H1 (cell line): ENCODE measurements around the gene FCHO1. TPM values are rescaled to one million over a fixed set of nuclear protein-coding genes. Genes with fewer than 3 reads are reported as not detected.

Experiments
- CTCF ChIA-PET: fragments of 300-600 bp; sonication (Branson Sonifier 250); formaldehyde crosslinking; loops from one replicate; lab custom pipeline; 2021; ENCODE audit not compliant: partially characterized antibody; lab: Charles Lee
- POLR2A ChIA-PET: fragments of 300-600 bp; sonication (Branson Sonifier 250); formaldehyde crosslinking; loops from one replicate; lab custom pipeline; 2021; ENCODE audit warnings: inconsistent platforms; ENCODE audit not compliant: partially characterized antibody; lab: Charles Lee
- DNase-seq, 2 experiments: peaks; one replicate each; pipeline versions ENCODE4 v3.0.0 to v3.0.0-alpha.2; 2010 to 2022; ENCODE audit warnings: low spot score in 2 of 2, low read depth in 1 of 2, mixed read lengths in 1 of 2
- FAIRE-seq: peaks from 2 replicates; lab custom pipeline; 2011; peaks lifted over from hg19 to GRCh38; lab: Jason Lieb, UNC
- H2AFZ ChIP-seq: 2 replicates; pipeline ENCODE4 v1.8.1; 2012; ENCODE audit warnings: low read length, inconsistent platforms
- H2AK5ac ChIP-seq: 2 replicates; pipeline ENCODE4 v1.6.1; 2013; ENCODE audit warnings: low read depth, low read length
- H2BK120ac ChIP-seq: replicated peaks from 2 replicates; pipeline ENCODE3; 2013; ENCODE audit warnings: low read depth, low read length, inconsistent platforms
- H2BK12ac ChIP-seq: 2 replicates; pipeline ENCODE4 v1.6.1; 2013; ENCODE audit warnings: low read depth, low read length
- H2BK15ac ChIP-seq: 2 replicates; pipeline ENCODE4 v1.6.1; 2013; ENCODE audit warnings: low read length
- H2BK20ac ChIP-seq: 2 replicates; pipeline ENCODE4 v1.6.1; 2013; ENCODE audit warnings: low read length
- H2BK5ac ChIP-seq: 2 replicates; pipeline ENCODE4 v1.6.1; 2013; ENCODE audit warnings: low read depth, low read length
- H3K14ac ChIP-seq: 2 replicates; pipeline ENCODE4 v1.6.1; 2013; ENCODE audit warnings: inconsistent platforms; ENCODE audit not compliant: insufficient read length
- H3K18ac ChIP-seq: 2 replicates; pipeline ENCODE4 v1.6.1; 2013; ENCODE audit warnings: low read length; ENCODE audit errors: extremely low read depth
- H3K23ac ChIP-seq: 2 replicates; pipeline ENCODE4 v1.6.1; 2013; ENCODE audit warnings: inconsistent platforms; ENCODE audit not compliant: insufficient read length
- H3K23me2 ChIP-seq: 2 replicates; pipeline ENCODE4 v1.6.1; 2013; ENCODE audit warnings: low read depth, low read length
- H3K27ac ChIP-seq: 2 replicates; pipeline ENCODE4 v1.6.1; 2011; ENCODE audit warnings: low read depth, low read length, inconsistent platforms
- H3K27me3 ChIP-seq, 4 experiments: replicated peaks in 1 of 4; 1 replicate in 1 of 4; 2 replicates in 3 of 4; pipeline versions ENCODE4 v1.6.1 to v1.8.1; 2011 to 2013; ENCODE audit warnings: low read length in 3 of 4, mild to moderate bottlenecking in 3 of 4, inconsistent platforms in 2 of 4, mixed read lengths in 2 of 4, moderate library complexity in 1 of 4; ENCODE audit not compliant: control insufficient read depth in 3 of 4, insufficient read depth in 3 of 4; ENCODE audit errors: extremely low read depth in 1 of 4
- H3K36me3 ChIP-seq, 4 experiments: 2 replicates each; pipeline versions ENCODE4 v1.6.1 to v1.8.1; 2011 to 2013; ENCODE audit warnings: mild to moderate bottlenecking in 4 of 4, low read length in 3 of 4, moderate library complexity in 2 of 4, control low read depth in 1 of 4, inconsistent platforms in 1 of 4; ENCODE audit not compliant: insufficient read depth in 4 of 4, control insufficient read depth in 2 of 4
- H3K4ac ChIP-seq: replicated peaks from 2 replicates; pipeline ENCODE3; 2013; ENCODE audit warnings: low read length, low read depth, mixed read lengths, inconsistent platforms; ENCODE audit not compliant: insufficient read length
- H3K4me1 ChIP-seq, 4 experiments: replicated peaks in 1 of 4; 1 replicate in 1 of 4; 2 replicates in 3 of 4; pipeline versions ENCODE4 v1.6.1 to v1.8.1; 2011 to 2013; ENCODE audit warnings: low read length in 3 of 4, inconsistent platforms in 2 of 4, mixed read lengths in 1 of 4; ENCODE audit not compliant: insufficient read depth in 4 of 4, control insufficient read depth in 3 of 4
- H3K4me2 ChIP-seq, 2 experiments: 2 replicates each; pipeline versions ENCODE4 v1.6.1 to v1.8.1; 2011 to 2013; ENCODE audit warnings: low read depth in 2 of 2, low read length in 2 of 2, control low read depth in 1 of 2, inconsistent platforms in 1 of 2, mild to moderate bottlenecking in 1 of 2; ENCODE audit not compliant: insufficient read depth in 1 of 2
- H3K4me3 ChIP-seq, 4 experiments: fragments of 200-600, 300-600 bp in 1 of 4; sonication (generic), shearing (Covaris generic), sonication (Bioruptor Twin) in 1 of 4; 2 replicates each; pipeline versions ENCODE4 v1.5.1 to v1.8.1; 2011 to 2016; ENCODE audit warnings: low read length in 4 of 4, low read depth in 3 of 4, control low read depth in 2 of 4, inconsistent platforms in 2 of 4, mild to moderate bottlenecking in 2 of 4, mixed read lengths in 1 of 4, moderate library complexity in 1 of 4; ENCODE audit not compliant: insufficient read depth in 2 of 4; ENCODE audit errors: extremely low read depth in 1 of 4
- H3K56ac ChIP-seq: replicated peaks from 2 replicates; pipeline ENCODE3; 2013; ENCODE audit warnings: low read depth, mild to moderate bottlenecking, mixed read lengths, low read length, inconsistent platforms; ENCODE audit not compliant: insufficient read length
- H3K79me1 ChIP-seq: 2 replicates; pipeline ENCODE4 v1.6.1; 2013; ENCODE audit warnings: low read depth, low read length, control low read depth
- H3K79me2 ChIP-seq, 2 experiments: 2 replicates each; pipeline versions ENCODE4 v1.6.1 to v1.8.1; 2012 to 2013; ENCODE audit warnings: low read length in 2 of 2, mild to moderate bottlenecking in 2 of 2, inconsistent platforms in 1 of 2; ENCODE audit not compliant: insufficient read depth in 2 of 2, control insufficient read depth in 1 of 2
- H3K9ac ChIP-seq, 4 experiments: replicated peaks in 1 of 4; 1 replicate in 1 of 4; 2 replicates in 3 of 4; pipeline versions ENCODE4 v1.6.1 to v1.8.1; 2011 to 2013; ENCODE audit warnings: low read depth in 3 of 4, low read length in 3 of 4, control low read depth in 2 of 4, mild to moderate bottlenecking in 2 of 4, moderate library complexity in 2 of 4, inconsistent platforms in 1 of 4; ENCODE audit errors: extremely low read depth in 1 of 4
- H3K9me3 ChIP-seq, 2 experiments: 2 replicates each; pipeline versions ENCODE4 v1.6.1 to v1.8.1; 2012 to 2013; ENCODE audit warnings: mild to moderate bottlenecking in 2 of 2, moderate library complexity in 2 of 2, control low read depth in 1 of 2, inconsistent platforms in 1 of 2, low read depth in 1 of 2, low read length in 1 of 2, mixed read lengths in 1 of 2; ENCODE audit not compliant: insufficient read depth in 2 of 2
- H4K20me1 ChIP-seq, 2 experiments: replicated peaks in 1 of 2; 2 replicates each; pipeline versions ENCODE3 to v1.8.1; 2011 to 2013; ENCODE audit warnings: inconsistent platforms in 2 of 2, low read length in 2 of 2, mild to moderate bottlenecking in 1 of 2; ENCODE audit not compliant: insufficient read depth in 2 of 2, control insufficient read depth in 1 of 2
- H4K5ac ChIP-seq: 2 replicates; pipeline ENCODE4 v1.6.1; 2013; ENCODE audit warnings: low read length, low read depth, mixed read lengths, inconsistent platforms; ENCODE audit not compliant: insufficient read length
- H4K8ac ChIP-seq: 2 replicates; pipeline ENCODE4 v1.8.0; 2013; ENCODE audit warnings: mild to moderate bottlenecking, moderate library complexity, low read length, inconsistent platforms; ENCODE audit not compliant: insufficient read depth; ENCODE audit errors: extremely low read depth
- H4K91ac ChIP-seq: replicated peaks from 2 replicates; pipeline ENCODE3; 2013; ENCODE audit warnings: low read length, mixed read lengths, inconsistent platforms; ENCODE audit not compliant: insufficient read length
- JUN ChIP-seq: IDR thresholded peaks from 2 replicates; pipeline ENCODE4 v1.6.1; 2011; ENCODE audit warnings: low read depth, mild to moderate bottlenecking, improper control_type of control experiment, low read length
- whole genome bisulfite sequencing, 2 experiments: shearing (Covaris generic) in 1 of 2; methylation state at CpG; one replicate each; pipeline versions ENCODE4 v1.1.6 to v1.1.7; 2013 to 2015; ENCODE audit warnings: low lambda C conversion rate in 2 of 2, mixed read lengths in 2 of 2, inconsistent platforms in 1 of 2, low coverage in 1 of 2, missing lambda C conversion rate in 1 of 2; ENCODE audit not compliant: insufficient replicate concordance in 2 of 2, insufficient coverage in 1 of 2, insufficient read length in 1 of 2; ENCODE audit errors: extremely low coverage in 1 of 2, missing lambda C conversion rate in 1 of 2; 5-methylcytosine and 5-hydroxymethylcytosine counted together
- polyA plus RNA-seq, 7 experiments: library from polyadenylated mRNA; depleted of rRNA in 3 of 7; stranded (reverse) in 5 of 7; unstranded in 2 of 7; fragments of >200 nt in 5 of 7; fragments of 200-250 nt in 2 of 7; gene quantifications; 1 replicate in 5 of 7; 2 replicates in 1 of 7; 4 replicates in 1 of 7; pipeline versions ENCODE4 v1.2.1 to v1.2.3, GENCODE V29; 2011 to 2013; ENCODE audit warnings: missing spikeins in 2 of 7, mixed read lengths in 2 of 7
- total RNA-seq: library from RNA; stranded (reverse); fragmentation: NEBNext Ultra II Directional; extraction: Animal tissue kit (Norgen Biotek cat#: 25700); gene quantifications from 2 replicates; pipeline ENCODE4 v1.2.1, GENCODE V29; 2021

The FCHO1 gene
- total and polyA plus RNA-seq, 2 of the 8 experiments (the other 6 are each of a cell fraction or from before 2014, with no cell fraction given) = 13.0 to 25.9 TPM

GRCh38 chr19:17726964-17727773 lies 24.1 kb upstream of the FCHO1 start:
- no peak overlapping the region for H4K5ac ChIP-seq
- no peak overlapping the region for H2BK15ac ChIP-seq
- no peak overlapping the region for H3K4me2 ChIP-seq
- ChIA-PET CTCF (interaction anchor here (0.5 to 6.8 kb wide), 6 partner anchors 11 to 323 kb away, joined by 3 to 78 read pairs (median 12); no protein-coding TSS in a partner anchor), POLR2A (interaction anchor here (0.9 kb wide), 1 partner anchor 11 kb away, joined by 3 read pairs; no protein-coding TSS in a partner anchor)
- H3K79me2 ChIP-seq = peaks cover 0 to 41% of the 10 kb centered on the region in 2 experiments; a peak in 2 of 4 replicates
- peaks cover 15 to 24% of the 10 kb centered on the region in 2 experiments for H4K20me1 ChIP-seq
- no peak for FAIRE-seq
- no peak overlapping the region for H3K9ac ChIP-seq
- H3K56ac ChIP-seq = no peak overlapping the region
- H3K23ac ChIP-seq = no peak overlapping the region
- no peak overlapping the region for H4K8ac ChIP-seq
- H3K9me3 ChIP-seq = no peaks in the 10 kb centered on the region
- H3K27me3 ChIP-seq = no peaks in the 10 kb centered on the region
- H3K36me3 ChIP-seq = peaks cover 18 to 64% (median 46%) of the 10 kb centered on the region in 4 experiments
- no peaks in the 10 kb centered on the region for H3K4me1 ChIP-seq
- H3K14ac ChIP-seq = no peak overlapping the region
- H2BK120ac ChIP-seq = no peak overlapping the region
- no peak overlapping the region for H3K4ac ChIP-seq
- H4K91ac ChIP-seq = no peak overlapping the region
- no peak overlapping the region for H2BK12ac ChIP-seq
- H2AK5ac ChIP-seq = no peak overlapping the region
- peaks cover 9% of the 10 kb centered on the region; the same call in 1 of the 2 replicates for H3K79me1 ChIP-seq
- H2BK5ac ChIP-seq = no peak overlapping the region
- H3K4me3 ChIP-seq = no peak overlapping the region
- H3K18ac ChIP-seq = no peak overlapping the region
- H3K27ac ChIP-seq = no peak overlapping the region
- no peak overlapping the region for H2AFZ ChIP-seq
- DNase-seq = no peak
- no peaks in the 10 kb centered on the region for H3K23me2 ChIP-seq
- no peak overlapping the region for H2BK20ac ChIP-seq
- no peak for TF ChIP-seq JUN
- WGBS, 2 experiments = 94% methylated on average over 30 of the region's 62 CpGs; no CpG with 5 or more reads in 1 of the 2 experiments
